Activated CD4-positive, alpha-beta T cell treated with anti-CD3 and anti-CD28 coated beads, Interleukin-2, amount 50 U/mL, for 16 hours (primary cell): ENCODE data around the gene WHRN.

ENCODE experiments used
- DNase-seq: peaks from one replicate; pipeline ENCODE4 v3.0.0-alpha.2; 2020

Gene WHRN

GRCh38 chr9:114414346-114414745, 90.9 kb downstream of the WHRN start:
- no peak for DNase-seq

- DNase-seq: no peak
Observed at GRCh38 chr9:114413861-114414301, 91.4 kb downstream of the WHRN start.

- DNase-seq: no peak
Observed at GRCh38 chr9:114412048-114412683, 93.1 kb downstream of the WHRN start.

- no peak for DNase-seq
Observed at GRCh38 chr9:114411452-114411851, 93.8 kb downstream of the WHRN start.

GRCh38 chr9:114410910-114411309, 94.4 kb downstream of the WHRN start:
- no peak for DNase-seq

GRCh38 chr9:114409842-114410241, 95.4 kb downstream of the WHRN start:
- no peak for DNase-seq

- no peak for DNase-seq
Observed at GRCh38 chr9:114409103-114409780, 96.0 kb downstream of the WHRN start.

GRCh38 chr9:114408645-114409044, 96.6 kb downstream of the WHRN start:
- no peak for DNase-seq

GRCh38 chr9:114407889-114408288, 97.4 kb downstream of the WHRN start:
- DNase-seq: no peak

- DNase-seq: no peak
Observed at GRCh38 chr9:114406441-114406840, 98.8 kb downstream of the WHRN start.

GRCh38 chr9:114405294-114406034, 99.8 kb downstream of the WHRN start:
- peak; percentile 81 for DNase-seq

- DNase-seq: no peak
Observed at GRCh38 chr9:114404531-114404930, 100.7 kb downstream of the WHRN start.

GRCh38 chr9:114403153-114403756, 102.0 kb downstream of the WHRN start:
- no peak for DNase-seq

- DNase-seq: no peak
Observed at GRCh38 chr9:114401344-114401743, 103.9 kb downstream of the WHRN start.

- DNase-seq: no peak
Observed at GRCh38 chr9:114400772-114401171, 104.5 kb downstream of the WHRN start.

- DNase-seq: no peak
Observed at GRCh38 chr9:114400219-114400618, 105.1 kb downstream of the WHRN start.

- no peak for DNase-seq
Observed at GRCh38 chr9:114399381-114399780, 105.9 kb downstream of the WHRN start.

- peak; percentile 94 for DNase-seq
Observed at GRCh38 chr9:114397848-114398605, 107.2 kb downstream of the WHRN start.

GRCh38 chr9:114397219-114397847, 107.9 kb downstream of the WHRN start:
- no peak for DNase-seq

GRCh38 chr9:114396558-114397218, 108.6 kb downstream of the WHRN start:
- no peak for DNase-seq

GRCh38 chr9:114395768-114396167, 109.5 kb downstream of the WHRN start:
- no peak for DNase-seq

GRCh38 chr9:114395334-114395617, 110.0 kb downstream of the WHRN start:
- DNase-seq: no peak
